IgD-negative memory B cell (primary cell): ENCODE results near the gene PDE4D. TPM values are rescaled to one million over a fixed set of nuclear protein-coding genes. Genes with fewer than 3 reads are reported as not detected.

Experiments
- H3K27ac Mint-ChIP-seq, 3 donors: one replicate each; pipeline ENCODE4 v1.8.0; 2020 to 2022; ENCODE audit warnings: mild to moderate bottlenecking in 3 of 3, mixed read lengths in 3 of 3, moderate library complexity in 1 of 3
- H3K27me3 Mint-ChIP-seq: one replicate; pipeline ENCODE4 v1.8.0; 2021; ENCODE audit warnings: mixed read lengths
- H3K36me3 Mint-ChIP-seq: one replicate; pipeline ENCODE4 v1.8.0; 2020; ENCODE audit warnings: mild to moderate bottlenecking, mixed read lengths
- H3K4me1 Mint-ChIP-seq, 3 donors: one replicate each; pipeline ENCODE4 v1.8.0; 2020 to 2022; ENCODE audit warnings: mixed read lengths in 3 of 3, mild to moderate bottlenecking in 1 of 3
- H3K4me3 Mint-ChIP-seq, 4 donors: one replicate each; pipeline ENCODE4 v1.8.0; 2020 to 2022; ENCODE audit warnings: mild to moderate bottlenecking in 4 of 4, mixed read lengths in 4 of 4, moderate library complexity in 3 of 4
- H3K9me3 Mint-ChIP-seq, 3 donors: one replicate each; pipeline ENCODE4 v1.8.0; 2020 to 2021; ENCODE audit warnings: mixed read lengths in 3 of 3, mild to moderate bottlenecking in 1 of 3
- polyA plus RNA-seq: library from polyadenylated mRNA; unstranded; fragments of 300-500 nt; fragmentation: Illumina TruSeq; gene quantifications from one replicate; pipeline ENCODE4 v1.2.3, GENCODE V29; 2021

Gene PDE4D
- polyA plus RNA-seq, 1 donor from 2014 or later: 18.8 TPM

GRCh38 chr5:59830536-59831200 lies 62.9 kb downstream of the PDE4D start:
- no peaks in the 10 kb centered on the region for H3K27me3 Mint-ChIP-seq
- peaks cover 2% of the 10 kb centered on the region for H3K36me3 Mint-ChIP-seq
- H3K4me1 Mint-ChIP-seq: peaks cover 0 to 6% (median 4%) of the 10 kb centered on the region in 3 donors
- no peaks in the 10 kb centered on the region for H3K9me3 Mint-ChIP-seq
- H3K27ac Mint-ChIP-seq: no peak overlapping the region
- no peak overlapping the region for H3K4me3 Mint-ChIP-seq

GRCh38 chr5:59829922-59830321 lies 63.6 kb downstream of the PDE4D start:
- peaks cover 2% of the 10 kb centered on the region for H3K36me3 Mint-ChIP-seq
- H3K4me3 Mint-ChIP-seq: no peak overlapping the region
- no peaks in the 10 kb centered on the region for H3K27me3 Mint-ChIP-seq
- no peak overlapping the region for H3K27ac Mint-ChIP-seq
- no peaks in the 10 kb centered on the region for H3K9me3 Mint-ChIP-seq
- H3K4me1 Mint-ChIP-seq: peaks cover 0 to 6% (median 4%) of the 10 kb centered on the region in 3 donors

- H3K4me3 Mint-ChIP-seq: no peak overlapping the region
- H3K36me3 Mint-ChIP-seq: peaks cover 2% of the 10 kb centered on the region
- no peak overlapping the region for H3K27ac Mint-ChIP-seq
- no peaks in the 10 kb centered on the region for H3K27me3 Mint-ChIP-seq
- no peaks in the 10 kb centered on the region for H3K9me3 Mint-ChIP-seq
- H3K4me1 Mint-ChIP-seq: peaks cover 0 to 6% (median 4%) of the 10 kb centered on the region in 3 donors
Observed at GRCh38 chr5:59829386-59829785, 64.1 kb downstream of the PDE4D start.

- Mint-ChIP-seq H3K9me3 (no peaks in the 10 kb centered on the region), H3K27me3 (no peaks in the 10 kb centered on the region), H3K4me1 (peaks cover 0 to 6% (median 4%) of the 10 kb centered on the region in 3 donors), H3K27ac (no peak overlapping the region), H3K36me3 (peaks cover 2% of the 10 kb centered on the region), H3K4me3 (no peak overlapping the region)
Observed at GRCh38 chr5:59828623-59829022, 64.9 kb downstream of the PDE4D start.

- Mint-ChIP-seq H3K36me3 (no peaks in the 10 kb centered on the region), H3K9me3 (no peaks in the 10 kb centered on the region), H3K4me3 (no peak overlapping the region), H3K27me3 (no peaks in the 10 kb centered on the region), H3K27ac (no peak overlapping the region), H3K4me1 (peaks cover 0 to 6% (median 4%) of the 10 kb centered on the region in 3 donors)
Observed at GRCh38 chr5:59826996-59827395, 66.5 kb downstream of the PDE4D start.

- H3K4me1 Mint-ChIP-seq: no peaks in the 10 kb centered on the region
- H3K4me3 Mint-ChIP-seq: no peak overlapping the region
- no peaks in the 10 kb centered on the region for H3K9me3 Mint-ChIP-seq
- H3K27me3 Mint-ChIP-seq: peaks cover 3% of the 10 kb centered on the region
- H3K36me3 Mint-ChIP-seq: peaks cover 2% of the 10 kb centered on the region
- H3K27ac Mint-ChIP-seq: no peak overlapping the region
Observed at GRCh38 chr5:59823420-59823819, 70.1 kb downstream of the PDE4D start.

GRCh38 chr5:59819806-59820205 lies 73.7 kb downstream of the PDE4D start:
- H3K9me3 Mint-ChIP-seq: no peaks in the 10 kb centered on the region
- H3K4me1 Mint-ChIP-seq: no peaks in the 10 kb centered on the region
- H3K4me3 Mint-ChIP-seq: no peak overlapping the region
- no peak overlapping the region for H3K27ac Mint-ChIP-seq
- H3K36me3 Mint-ChIP-seq: peaks cover 2% of the 10 kb centered on the region
- H3K27me3 Mint-ChIP-seq: peaks cover 3% of the 10 kb centered on the region

GRCh38 chr5:59817536-59817935 lies 76.0 kb downstream of the PDE4D start:
- peaks cover 0 to 3% (median 0%) of the 10 kb centered on the region in 3 donors for H3K4me1 Mint-ChIP-seq
- H3K9me3 Mint-ChIP-seq: no peaks in the 10 kb centered on the region
- H3K4me3 Mint-ChIP-seq: no peak overlapping the region
- peaks cover 3% of the 10 kb centered on the region for H3K27me3 Mint-ChIP-seq
- H3K27ac Mint-ChIP-seq: no peak overlapping the region
- peaks cover 2% of the 10 kb centered on the region for H3K36me3 Mint-ChIP-seq

GRCh38 chr5:59816654-59817300 lies 76.7 kb downstream of the PDE4D start:
- Mint-ChIP-seq H3K4me3 (no peak overlapping the region), H3K27me3 (peaks cover 3% of the 10 kb centered on the region), H3K36me3 (peaks cover 2% of the 10 kb centered on the region), H3K27ac (no peak overlapping the region), H3K9me3 (no peaks in the 10 kb centered on the region), H3K4me1 (peaks cover 0 to 3% (median 0%) of the 10 kb centered on the region in 3 donors)

- H3K4me3 Mint-ChIP-seq: no peak overlapping the region
- H3K9me3 Mint-ChIP-seq: no peaks in the 10 kb centered on the region
- H3K27me3 Mint-ChIP-seq: peaks cover 11% of the 10 kb centered on the region
- H3K27ac Mint-ChIP-seq: peak overlapping the region in 1 of 3 donors; percentile 60
- no peaks in the 10 kb centered on the region for H3K36me3 Mint-ChIP-seq
- H3K4me1 Mint-ChIP-seq: peaks cover 0 to 5% (median 2%) of the 10 kb centered on the region in 3 donors
Observed at GRCh38 chr5:59814537-59814872, 79.0 kb downstream of the PDE4D start.

- no peak overlapping the region for H3K4me3 Mint-ChIP-seq
- H3K9me3 Mint-ChIP-seq: no peaks in the 10 kb centered on the region
- H3K4me1 Mint-ChIP-seq: peaks cover 0 to 5% (median 2%) of the 10 kb centered on the region in 3 donors
- H3K36me3 Mint-ChIP-seq: no peaks in the 10 kb centered on the region
- peak overlapping the region in 1 of 3 donors; percentile 60 for H3K27ac Mint-ChIP-seq
- peaks cover 11% of the 10 kb centered on the region for H3K27me3 Mint-ChIP-seq
Observed at GRCh38 chr5:59813761-59814536, 79.6 kb downstream of the PDE4D start.

- Mint-ChIP-seq H3K9me3 (no peaks in the 10 kb centered on the region), H3K4me1 (peaks cover 0 to 9% (median 3%) of the 10 kb centered on the region in 3 donors), H3K27me3 (peaks cover 10% of the 10 kb centered on the region), H3K27ac (no peak overlapping the region), H3K4me3 (peak overlapping the region in 2 of 4 donors; percentile 46 to 60), H3K36me3 (no peaks in the 10 kb centered on the region)
Observed at GRCh38 chr5:59810041-59810440, 83.5 kb downstream of the PDE4D start.

GRCh38 chr5:59807806-59808205 lies 85.7 kb downstream of the PDE4D start:
- H3K4me1 Mint-ChIP-seq: peaks cover 0 to 6% (median 3%) of the 10 kb centered on the region in 3 donors
- peak overlapping the region in 1 of 3 donors; percentile 36 for H3K27ac Mint-ChIP-seq
- H3K9me3 Mint-ChIP-seq: no peaks in the 10 kb centered on the region
- no peak overlapping the region for H3K4me3 Mint-ChIP-seq
- no peaks in the 10 kb centered on the region for H3K36me3 Mint-ChIP-seq
- H3K27me3 Mint-ChIP-seq: peaks cover 10% of the 10 kb centered on the region

- H3K27ac Mint-ChIP-seq: no peak overlapping the region
- H3K4me1 Mint-ChIP-seq: peaks cover 0 to 7% (median 5%) of the 10 kb centered on the region in 3 donors
- no peaks in the 10 kb centered on the region for H3K9me3 Mint-ChIP-seq
- H3K27me3 Mint-ChIP-seq: no peaks in the 10 kb centered on the region
- no peaks in the 10 kb centered on the region for H3K36me3 Mint-ChIP-seq
- no peak overlapping the region for H3K4me3 Mint-ChIP-seq
Observed at GRCh38 chr5:59800347-59800893, 93.1 kb downstream of the PDE4D start.
